Activated effector memory CD4-positive, alpha-beta T cell treated with anti-CD3 and anti-CD28 coated beads, Interleukin-2, amount 50 U/mL, for 16 hours (primary cell): ENCODE data around the gene MARK2.

Source experiments
- DNase-seq: peaks from one replicate; pipeline ENCODE4 v3.0.0-alpha.2; 2020

Gene MARK2

DNA sequence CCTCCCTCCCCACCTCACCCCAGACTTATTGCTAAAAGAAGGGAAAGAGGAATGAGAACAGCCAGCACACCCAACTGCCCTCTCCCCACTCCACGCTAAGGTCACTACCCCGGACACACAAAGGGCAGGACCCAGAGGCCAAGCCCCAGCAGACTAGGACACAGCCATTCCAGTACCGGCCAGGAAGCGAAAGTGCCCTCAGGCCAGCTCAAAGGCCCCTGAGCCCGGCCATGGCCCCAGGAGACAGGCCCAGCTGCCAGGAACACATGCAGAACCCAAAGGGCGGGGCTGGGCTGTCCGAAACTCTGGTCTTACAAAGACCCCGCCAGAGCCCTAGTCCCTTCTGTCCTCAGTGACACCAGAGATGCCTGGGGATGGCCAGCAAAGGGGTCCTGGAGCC is 72.5 kb downstream of the MARK2 start:
- DNase-seq: no peak

DNA sequence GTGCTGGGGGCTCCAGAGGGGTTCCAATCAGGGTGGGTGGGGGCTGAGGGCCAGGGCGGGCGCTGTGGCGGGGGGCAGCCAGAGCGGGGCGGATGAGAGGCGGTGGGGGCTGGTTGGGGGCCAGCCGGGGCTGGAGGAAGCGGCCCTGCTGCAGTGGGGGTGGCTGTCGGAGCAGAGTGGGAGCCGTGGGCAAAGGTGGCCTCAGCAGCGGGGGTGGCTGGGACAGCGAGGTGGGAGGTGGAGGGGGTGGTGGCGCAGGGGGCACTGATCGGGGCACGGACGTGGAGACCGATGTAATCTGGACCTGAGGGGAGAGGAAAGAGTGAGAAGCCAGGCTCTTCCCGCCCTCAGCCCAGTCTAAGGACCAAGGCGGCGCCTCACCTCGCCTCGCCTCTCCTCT is 73.0 kb downstream of the MARK2 start:
- no peak for DNase-seq

DNA sequence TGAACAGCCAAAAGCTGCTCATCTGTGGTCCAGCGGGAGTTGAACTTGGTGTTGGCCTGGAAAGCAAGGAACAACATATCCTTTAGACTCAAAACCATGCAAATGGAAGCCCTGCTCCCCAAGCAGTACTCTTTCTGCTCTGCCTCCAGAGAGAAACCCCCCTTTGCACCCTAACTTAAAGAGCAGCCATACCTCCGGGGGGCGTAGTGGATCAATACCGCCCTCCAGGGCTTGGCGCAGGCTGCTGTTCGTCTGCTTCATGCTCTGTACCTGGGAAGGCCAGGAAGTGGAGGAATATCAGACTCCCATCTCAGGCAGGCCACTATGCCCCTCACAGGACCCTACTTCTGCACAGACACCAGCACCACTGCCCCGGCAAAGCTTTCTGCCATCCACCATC is 73.8 kb downstream of the MARK2 start:
- DNase-seq: no peak

DNA sequence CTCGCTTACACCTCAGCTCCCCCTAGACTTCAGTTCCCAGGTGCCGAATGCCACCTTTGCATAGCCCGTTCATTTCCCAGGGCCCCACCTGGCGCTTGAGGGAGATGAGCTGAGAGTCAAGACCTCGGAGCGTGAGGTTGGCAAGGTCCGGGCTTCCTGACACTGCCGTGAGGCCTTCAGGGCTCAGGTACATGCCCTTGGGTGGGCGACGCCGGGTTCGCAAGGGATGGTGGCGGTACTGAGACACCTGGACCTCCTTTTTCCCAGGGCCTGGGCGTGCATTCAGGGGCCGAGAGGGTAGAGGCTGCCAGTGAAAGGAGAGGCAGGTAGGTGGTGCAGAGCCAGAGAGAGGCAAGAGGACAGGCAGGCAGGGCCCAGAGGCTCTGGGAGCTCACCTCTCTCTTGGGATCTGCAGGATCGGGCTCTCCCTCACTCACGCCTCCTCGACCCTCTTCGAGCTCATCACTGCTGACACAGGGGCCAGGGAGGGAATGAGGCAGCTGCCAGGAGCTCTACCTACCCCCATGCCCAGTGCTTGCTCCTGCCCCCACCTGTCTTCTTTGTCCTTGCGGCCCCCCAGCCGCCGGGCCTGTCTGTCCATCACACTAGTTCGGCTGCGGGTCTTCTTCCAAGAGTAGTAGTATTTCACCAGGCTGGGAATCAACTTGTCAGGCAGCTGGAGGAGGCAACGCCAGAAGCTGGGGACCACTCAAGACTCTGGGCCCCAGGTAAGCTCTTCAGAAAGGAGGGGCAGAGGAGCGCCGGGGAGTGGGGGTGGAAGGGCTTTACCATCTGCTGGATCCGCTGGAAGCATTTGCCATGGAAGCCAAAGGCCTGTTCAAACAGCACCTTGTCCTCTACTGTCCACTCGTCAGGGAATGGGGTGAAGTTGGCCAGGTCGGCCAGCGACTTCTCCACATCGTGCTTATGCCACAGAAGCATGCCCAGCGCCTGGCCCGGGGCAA is 75.2 kb downstream of the MARK2 start:
- DNase-seq: no peak

DNA sequence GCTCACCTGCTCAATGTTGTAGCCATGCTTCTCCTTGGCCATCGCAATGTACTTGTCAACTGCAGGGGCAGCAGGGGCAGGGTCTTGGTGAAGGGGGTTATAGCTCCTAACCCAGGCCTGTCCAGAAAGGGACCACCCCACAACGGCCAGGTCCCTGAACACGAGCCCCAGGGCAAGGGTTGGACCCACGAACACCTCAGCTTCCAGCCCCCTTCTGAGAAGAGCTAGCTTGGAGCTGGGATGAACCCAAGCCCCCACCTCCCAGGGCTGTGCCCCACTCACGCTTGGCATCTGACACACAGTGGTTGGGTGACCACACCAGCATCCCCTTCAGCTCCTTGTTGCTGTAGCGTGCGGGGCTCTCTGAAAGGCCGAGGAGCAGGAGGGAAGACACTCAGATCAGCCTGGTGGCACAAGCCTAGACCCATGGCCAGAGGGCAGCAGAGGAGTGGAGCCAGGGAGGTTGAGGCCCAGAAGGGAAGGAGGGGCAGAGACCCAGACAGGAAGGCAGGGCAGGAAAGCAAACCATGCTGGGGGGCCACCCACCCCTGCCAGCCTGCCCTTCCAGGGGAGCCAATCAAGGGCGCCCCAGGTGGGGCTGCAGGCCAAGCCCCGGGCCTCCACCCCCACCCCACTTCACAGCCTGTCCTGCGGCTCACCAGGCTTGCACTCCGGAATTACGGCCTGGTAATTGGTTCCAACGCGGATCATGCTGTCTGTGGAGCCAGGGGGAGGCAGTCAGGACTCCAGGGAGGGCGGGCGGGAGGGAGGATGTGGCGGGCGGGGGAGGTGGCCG is 76.2 kb downstream of the MARK2 start:
- DNase-seq: no peak

DNA sequence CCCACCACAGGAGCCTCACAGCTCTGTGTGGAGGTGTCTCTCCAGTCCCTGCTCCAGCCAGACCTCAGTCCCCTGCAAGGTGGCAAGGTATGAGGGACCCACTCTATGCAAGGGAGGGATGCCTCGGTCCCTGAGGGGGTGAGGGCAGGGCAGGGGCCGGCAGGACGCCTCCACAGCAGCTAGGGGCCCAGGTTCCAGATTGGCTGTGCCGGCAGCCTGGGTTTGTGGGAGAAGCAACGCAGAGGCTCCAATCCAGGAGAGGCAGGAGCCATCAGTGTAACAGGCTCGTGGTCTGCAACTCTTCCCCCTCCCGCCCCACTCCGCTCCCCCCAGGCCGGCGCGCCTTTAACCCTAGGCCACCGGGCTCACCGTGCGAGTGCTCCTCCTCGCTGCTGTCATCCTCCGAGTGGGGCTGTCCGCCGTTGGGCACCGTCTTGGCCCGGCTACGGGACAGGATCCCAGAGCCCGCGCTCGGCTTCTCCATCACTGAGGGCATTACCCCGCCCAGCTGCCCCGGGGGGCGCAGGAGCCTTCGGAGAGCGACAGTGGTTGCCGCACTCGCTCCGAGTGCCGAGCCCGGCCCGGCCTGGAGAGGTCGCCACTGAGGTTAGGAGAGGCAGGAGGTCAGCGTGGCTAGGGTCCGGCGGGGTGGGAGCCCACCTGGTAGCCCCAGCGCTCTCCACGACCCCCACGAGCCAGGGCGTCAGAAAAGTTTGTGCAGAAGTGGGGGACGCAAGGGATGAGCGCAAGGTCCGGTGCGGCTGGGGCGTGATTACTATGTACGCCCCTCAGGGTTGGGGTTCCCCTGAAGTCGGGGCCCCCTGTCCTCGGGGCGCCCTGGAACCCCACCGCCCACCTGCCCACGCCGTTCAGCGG is 77.3 kb downstream of the MARK2 start:
- peak; percentile 71 for DNase-seq

DNA sequence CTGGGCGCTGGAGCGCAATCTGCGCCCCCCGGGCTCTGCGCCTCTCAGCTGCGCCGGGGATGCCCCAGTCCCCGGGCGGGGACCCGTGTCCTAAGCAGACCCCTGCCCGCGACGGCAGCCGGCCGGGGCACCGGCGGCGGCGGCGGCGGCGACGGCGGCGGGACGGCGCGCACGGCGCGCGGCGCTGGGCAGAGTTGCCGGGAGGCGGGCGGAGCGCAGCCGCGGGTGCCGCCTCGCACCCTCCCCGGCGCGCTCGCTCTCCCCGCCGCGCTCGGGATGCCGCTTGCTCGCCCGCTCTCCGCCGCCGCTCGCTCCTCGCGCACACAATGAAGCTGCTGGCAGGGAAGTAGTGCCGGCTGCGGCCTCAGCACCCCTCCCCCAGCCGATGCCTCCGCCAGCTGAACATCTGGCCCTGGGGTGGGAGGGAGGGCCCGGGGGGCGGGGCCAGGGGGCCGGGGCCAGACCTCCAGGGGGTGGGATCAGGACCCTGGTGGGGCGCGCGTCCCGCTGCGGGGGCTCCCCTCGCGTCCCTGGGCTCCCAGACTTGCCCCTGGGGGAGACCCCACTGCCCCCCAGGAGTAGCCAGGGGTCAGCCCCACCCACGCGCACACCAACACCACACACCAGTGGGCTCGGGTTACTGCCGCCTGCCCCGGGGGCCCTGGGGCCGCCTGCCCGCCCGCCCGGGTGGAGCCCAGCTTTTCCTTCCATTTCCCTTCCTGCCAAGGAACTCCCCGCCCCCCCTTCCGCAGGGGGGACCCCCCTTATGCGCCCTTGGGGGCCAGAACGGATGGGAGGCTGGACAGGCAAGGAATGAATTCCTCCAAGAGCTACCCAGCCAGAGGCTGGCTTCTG is 78.2 kb downstream of the MARK2 start, which contains the start of gene RCOR2:
Gene RCOR2, minus strand, starts transcription at position 328 of the 855 bp plus-strand sequence. CDS start 708 bp downstream, outside the sequence.
- peak; percentile 84 for DNase-seq

DNA sequence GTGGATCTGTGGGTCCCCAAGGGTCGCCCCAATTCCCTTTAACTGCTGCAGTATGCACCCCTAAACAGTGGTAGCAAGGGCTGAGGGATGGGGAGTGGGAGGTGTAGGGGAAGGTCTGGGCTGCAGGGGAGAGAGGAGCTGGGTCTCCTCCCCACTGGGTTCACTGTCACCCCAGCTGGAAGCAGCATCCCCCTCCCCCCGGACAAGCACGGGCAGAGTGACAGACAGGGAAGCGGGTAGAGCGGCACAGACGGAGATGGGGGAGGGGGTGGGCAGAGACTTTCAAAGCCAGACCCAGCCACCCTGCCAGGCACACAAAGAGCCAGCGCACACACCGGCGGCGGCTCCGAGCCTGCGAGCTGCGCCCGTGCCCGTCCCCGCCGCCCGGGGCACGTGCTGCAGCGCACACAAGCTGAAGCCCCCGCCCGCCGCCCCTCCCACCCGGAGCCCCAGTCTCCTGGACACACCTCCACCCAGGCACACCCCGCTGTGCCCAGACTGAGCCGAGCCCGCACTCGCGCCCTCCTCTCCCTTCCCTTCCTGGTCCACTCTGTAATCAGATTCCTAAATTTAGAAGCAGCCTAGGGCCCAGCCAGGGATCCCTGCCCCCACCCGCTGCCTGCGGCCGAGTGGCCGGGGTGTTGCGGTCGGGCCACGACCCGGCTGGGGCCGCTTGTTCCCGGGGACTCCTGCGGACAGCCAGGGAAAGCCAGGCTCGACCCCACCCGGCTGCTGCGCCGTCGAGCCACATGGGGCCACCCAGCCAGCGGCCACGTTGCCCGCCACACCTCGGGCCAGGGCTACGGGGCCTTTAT is 79.0 kb downstream of the MARK2 start:
- peak; percentile 71 for DNase-seq

DNA sequence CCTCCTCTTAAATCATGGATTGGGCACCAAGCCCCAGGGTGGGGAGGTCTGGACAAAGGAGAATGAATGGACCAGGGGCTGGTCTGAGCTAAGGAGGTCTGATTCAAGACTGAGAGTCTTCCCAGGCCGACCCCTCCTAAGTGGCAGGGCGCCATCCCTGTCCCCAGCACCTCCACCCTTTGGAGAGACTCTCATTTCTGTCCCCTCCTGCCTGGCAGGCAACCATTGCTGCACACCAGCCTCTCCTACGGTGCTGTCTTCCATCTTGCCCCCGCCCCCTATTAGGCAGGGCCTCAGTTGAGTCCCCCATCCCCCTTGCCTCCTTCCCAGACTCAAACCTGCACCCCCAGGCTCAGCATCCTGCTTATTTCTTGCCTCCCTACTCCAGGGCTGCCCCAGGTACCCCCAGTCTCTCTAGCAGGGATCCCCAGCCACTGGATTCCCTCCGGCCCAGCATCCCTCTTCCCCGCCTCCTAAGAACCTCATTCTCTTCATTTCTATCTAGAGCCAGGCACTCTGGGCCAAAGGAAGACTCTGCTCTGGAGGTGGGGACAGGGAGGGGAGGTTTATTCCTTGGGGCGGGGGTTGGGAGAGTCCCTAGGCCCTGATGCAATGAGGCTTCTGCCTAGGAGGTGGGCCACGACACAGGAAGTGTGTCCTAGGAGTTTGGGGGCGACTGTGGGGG is 79.7 kb downstream of the MARK2 start:
- no peak for DNase-seq

DNA sequence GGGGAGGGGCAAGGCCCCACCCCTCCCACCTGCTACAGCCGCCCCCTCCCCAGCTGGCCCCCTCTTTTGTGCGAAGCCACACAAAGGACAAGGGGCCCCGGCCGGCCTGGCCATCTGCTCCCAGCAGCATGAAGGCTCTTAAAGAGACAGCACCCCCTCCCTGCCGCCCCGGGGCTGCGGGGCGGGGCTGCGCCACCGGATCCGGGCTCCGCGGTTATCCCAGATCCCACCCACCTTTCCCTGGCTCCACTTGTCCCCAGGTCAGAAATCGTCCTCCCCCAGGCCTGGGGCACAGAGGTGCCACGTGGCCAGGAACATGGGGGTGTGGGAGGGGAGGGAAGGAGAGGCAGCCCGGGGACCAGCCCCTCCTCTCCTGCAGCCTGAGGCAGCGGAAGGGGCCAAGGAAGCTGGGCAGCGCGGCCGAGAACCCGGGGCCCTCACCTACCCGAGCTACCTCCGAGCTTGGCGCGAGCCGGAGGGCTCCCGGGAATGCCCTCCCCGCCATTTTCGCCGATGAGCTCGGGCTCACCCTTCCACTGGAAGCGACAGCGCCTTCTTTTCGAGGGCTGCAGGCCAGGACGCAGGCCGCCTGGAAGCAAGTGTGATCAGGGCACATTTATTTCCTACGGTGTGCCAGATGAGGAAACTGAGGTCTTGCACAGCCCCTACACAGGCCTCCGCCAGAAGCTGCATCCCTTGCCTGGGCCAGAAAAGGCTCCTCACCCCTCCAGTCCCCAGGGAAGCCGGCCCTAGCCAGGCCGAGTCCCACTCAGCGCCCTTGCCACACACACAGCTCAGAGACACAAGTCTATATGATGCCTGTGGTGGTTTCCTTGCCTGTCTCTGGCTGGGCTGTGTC is 80.6 kb downstream of the MARK2 start:
- DNase-seq: no peak

DNA sequence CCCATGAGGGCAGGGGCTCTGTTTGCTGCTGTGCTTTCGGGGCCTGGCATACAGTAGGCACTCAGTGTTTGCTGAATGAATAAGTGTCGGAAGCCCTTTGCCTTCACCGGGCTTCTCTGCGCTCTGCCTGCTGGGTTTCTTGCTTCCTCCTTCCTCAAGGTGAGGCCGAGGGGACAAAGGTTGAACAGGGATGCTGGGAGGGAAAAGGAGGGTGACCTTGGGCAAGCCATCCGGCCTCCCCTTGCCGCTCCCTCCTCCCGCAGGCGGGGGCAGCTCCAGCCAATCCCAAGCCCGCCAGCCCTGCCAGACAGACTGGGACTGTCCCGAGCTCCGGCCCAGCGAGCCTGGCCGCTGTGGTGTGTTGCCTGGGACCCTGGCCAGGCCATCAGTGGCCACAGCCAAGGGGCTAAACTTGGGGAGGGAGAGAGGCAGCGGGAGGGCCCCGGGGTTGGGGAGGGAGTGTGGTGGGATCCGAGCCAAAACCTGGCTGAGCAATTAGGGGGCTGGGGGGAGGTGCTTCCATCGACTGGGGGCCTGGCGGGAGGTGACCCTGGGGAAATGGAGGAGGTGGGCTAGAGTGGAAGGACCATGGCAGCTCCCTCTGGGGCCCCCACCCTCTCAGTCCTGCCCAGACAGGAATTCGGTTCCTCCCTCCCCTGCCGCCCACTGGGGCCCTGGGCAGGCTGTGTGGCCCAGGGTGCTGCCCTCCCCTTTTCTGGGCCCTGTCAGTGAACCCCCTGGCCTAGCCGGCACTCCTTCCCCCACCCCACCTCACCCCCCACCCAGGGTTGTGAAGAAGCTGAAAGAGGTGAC is 81.4 kb downstream of the MARK2 start:
- no peak for DNase-seq

DNA sequence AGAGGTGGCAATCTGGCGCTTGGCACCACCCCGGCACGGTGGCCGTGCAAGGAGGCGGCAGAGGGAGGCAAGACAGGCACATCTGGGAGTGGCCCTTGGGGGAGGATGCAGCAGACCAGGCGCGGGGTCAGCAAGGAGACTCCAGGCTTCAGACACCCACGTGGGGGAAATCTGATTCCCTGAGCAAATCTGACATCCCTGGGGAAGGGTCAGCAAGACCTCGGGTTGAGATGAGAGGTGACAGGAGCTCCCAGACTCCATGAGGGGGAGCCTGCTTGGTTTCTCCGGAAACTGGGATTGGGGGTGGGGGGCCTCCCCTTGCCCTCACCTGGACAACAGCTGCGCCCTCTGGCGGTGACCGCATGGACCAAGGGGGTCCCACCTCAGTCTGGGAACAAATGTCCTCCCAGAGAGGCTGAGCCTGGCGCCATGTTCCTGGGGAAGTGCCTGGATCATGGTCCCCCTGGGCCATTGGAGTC is 82.1 kb downstream of the MARK2 start:
- peak; percentile 76 for DNase-seq

DNA sequence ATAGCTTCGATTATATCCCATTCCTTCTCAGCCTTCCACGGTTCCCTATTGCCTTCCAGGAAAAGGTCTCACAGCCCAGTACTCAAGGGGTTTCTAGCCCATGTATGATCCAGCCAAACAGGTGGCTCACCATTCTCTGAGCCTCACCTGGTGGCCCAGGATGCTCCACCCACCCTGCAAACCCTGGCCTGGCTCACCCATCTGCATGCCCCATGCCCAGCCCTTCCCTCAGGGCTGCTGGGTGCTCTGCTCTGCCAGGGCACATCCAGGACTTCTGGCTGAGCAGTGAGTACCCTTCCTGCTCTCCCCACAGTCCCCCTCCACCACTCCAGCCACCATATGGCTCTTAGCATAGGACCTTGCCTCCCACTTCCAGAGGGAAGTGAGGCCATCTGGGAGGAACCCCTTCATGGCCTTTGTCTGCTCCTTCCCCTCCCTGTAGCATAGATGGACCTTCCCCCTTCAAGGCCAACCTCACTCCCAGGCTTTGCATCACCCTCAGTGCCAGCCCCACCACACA is 83.8 kb downstream of the MARK2 start:
- no peak for DNase-seq

DNA sequence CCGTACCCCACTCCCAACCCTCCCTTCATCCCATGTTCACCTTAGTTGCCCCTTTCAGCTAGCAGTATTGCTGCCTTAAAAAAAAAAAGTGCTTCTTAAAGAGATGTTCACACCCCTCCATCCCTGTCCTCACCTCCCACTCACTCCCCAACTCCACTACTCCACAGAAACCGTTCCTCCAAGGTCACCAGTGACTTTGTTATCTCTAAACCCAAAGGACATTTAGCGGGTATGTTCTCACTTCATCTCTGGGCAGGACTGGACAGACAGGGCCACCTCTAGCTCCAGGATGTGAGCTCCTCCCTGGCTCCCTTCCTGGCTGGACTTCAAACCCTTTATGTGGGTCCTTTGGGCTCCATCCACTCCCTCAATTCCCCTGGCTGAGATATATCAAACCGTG is 84.4 kb downstream of the MARK2 start:
- no peak for DNase-seq

DNA sequence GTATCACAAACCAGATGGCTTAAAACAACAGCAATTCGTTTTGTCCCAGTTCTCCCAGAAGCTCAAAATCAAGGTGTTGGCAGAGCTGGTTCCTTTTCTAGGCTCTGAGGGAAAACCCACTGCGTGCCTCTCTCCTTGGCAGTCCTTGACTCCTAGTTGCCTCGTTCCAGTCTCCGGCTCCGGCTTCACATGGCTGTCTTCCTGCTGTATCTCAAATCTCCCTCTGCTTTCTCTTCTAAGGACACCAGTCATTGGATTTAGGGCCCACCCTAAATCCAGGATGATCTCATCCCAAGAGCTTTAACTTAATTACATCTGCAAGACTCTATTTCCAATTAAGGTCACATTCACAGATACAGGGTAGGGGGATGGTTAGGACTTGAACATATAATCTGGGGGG is 90.7 kb downstream of the MARK2 start:
- no peak for DNase-seq

DNA sequence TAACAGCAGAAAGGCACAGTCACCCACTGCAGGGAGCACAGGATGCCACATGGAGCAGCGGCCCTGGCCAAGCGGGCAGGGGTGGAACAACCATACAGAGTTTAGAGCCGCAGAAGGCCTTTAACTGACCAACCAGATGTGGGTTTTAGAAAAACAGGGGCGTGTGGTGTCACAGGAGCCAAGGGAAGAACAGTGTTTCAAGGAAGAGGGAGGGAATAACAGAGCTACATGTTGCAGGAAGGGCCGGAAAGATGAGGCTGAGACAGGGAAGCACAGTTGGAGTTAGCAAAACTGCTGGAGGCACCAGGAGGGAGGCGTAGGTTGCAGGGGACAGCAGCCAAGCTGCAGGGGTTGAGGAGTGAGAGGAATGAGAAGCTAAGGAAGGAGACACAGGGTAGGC is 92.1 kb downstream of the MARK2 start:
- DNase-seq: no peak

DNA sequence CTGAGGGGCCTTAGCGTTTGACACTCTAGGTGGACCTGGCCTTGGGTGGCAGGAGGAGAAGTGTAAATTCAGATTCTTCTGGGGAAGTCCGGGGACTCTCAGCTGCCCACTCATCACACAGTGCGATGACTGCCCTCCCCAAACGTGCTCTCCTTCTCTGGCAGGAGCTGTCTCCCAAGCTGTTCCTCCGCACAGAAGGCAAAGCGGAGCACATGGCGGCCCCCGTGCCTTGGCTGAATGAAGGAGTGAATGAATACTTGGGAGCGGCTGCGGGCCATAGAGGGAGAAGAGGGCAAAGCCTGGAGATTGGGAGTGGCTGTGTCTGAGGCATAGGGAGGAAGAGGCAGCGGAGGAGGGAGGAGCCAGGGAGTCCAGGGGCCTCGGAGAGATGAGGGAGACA is 93.0 kb downstream of the MARK2 start:
- DNase-seq: no peak

DNA sequence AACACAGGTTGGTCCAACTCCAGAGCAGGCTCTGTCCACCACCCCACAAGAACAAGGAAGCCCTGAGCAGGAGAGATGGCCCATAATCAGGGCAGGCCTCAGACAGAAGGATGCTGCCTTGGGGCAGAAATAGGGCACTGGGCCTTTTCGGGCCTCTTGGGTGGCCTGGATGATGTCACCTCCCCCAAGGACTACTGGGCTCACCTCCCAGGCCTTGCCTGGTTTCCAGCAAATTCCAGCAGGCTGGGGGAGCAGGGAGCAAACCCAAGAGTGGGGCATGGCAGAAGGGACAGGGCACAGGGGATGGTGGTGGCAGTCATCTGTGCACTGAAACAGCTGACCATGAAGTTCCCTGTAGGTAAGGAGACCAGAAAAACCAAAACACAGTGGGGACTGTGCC is 94.5 kb downstream of the MARK2 start:
- no peak for DNase-seq
